Heart right ventricle (tissue), 16 donors: Measurements from ENCODE around the gene NR2F1. TPM values are rescaled to one million over a fixed set of nuclear protein-coding genes. Genes with fewer than 3 reads are reported as not detected.

Experiments used
- ATAC-seq, 8 donors: fragments of 200-7000 bp; cut with Tn5 transposase; one replicate each; pipeline ENCODE4 v1.9.1; 2020; ENCODE audit warnings: mild to moderate bottlenecking in 8 of 8, moderate library complexity in 8 of 8, moderate number of reproducible peaks in 1 of 8
- DNase-seq, 2 donors: peaks; one replicate each; pipeline ENCODE4 v3.0.0-alpha.2; 2020
- H3K27ac ChIP-seq, 10 donors: fragments of 200-600 bp; sonication (generic) in 2 of 10; one replicate each; pipeline versions ENCODE4 v1.5.0 to v1.8.0; 2020 to 2022; ENCODE audit warnings: mild to moderate bottlenecking in 3 of 10
- H3K27me3 ChIP-seq, 7 donors: fragments of 200-600 bp; one replicate each; pipeline ENCODE4 v1.8.0; 2021 to 2022; ENCODE audit warnings: mild to moderate bottlenecking in 2 of 7
- H3K36me3 ChIP-seq, 9 donors: fragments of 200-600 bp; sonication (generic) in 1 of 9; one replicate each; pipeline versions ENCODE4 v1.5.0 to v1.8.0; 2020 to 2022; ENCODE audit warnings: mild to moderate bottlenecking in 2 of 9
- H3K4me1 ChIP-seq, 9 donors: fragments of 200-600 bp; sonication (generic) in 1 of 9; one replicate each; pipeline versions ENCODE4 v1.5.0 to v1.8.0; 2020 to 2022; ENCODE audit warnings: mild to moderate bottlenecking in 4 of 9
- H3K4me3 ChIP-seq, 10 donors: fragments of 200-600 bp; sonication (generic) in 2 of 10; one replicate each; pipeline versions ENCODE4 v1.5.0 to v1.8.0; 2020 to 2022; ENCODE audit warnings: mild to moderate bottlenecking in 7 of 10, moderate library complexity in 2 of 10
- H3K9me3 ChIP-seq, 11 donors: fragments of 200-600 bp in 10 of 11; sonication (generic) in 2 of 11; one replicate each; pipeline versions ENCODE4 v1.5.0 to v1.8.0; 2013 to 2022; ENCODE audit warnings: mild to moderate bottlenecking in 2 of 11, control low read depth in 1 of 11, moderate library complexity in 1 of 11
- CTCF ChIP-seq, 9 donors: fragments of 200-600 bp; sonication (generic) in 2 of 9; IDR thresholded peaks; one replicate each; pipeline versions ENCODE4 v1.5.0 to v1.8.0; 2021 to 2022; ENCODE audit warnings: antibody characterized with exemption in 9 of 9, mild to moderate bottlenecking in 5 of 9, moderate library complexity in 1 of 9
- WGBS, 2 donors: extraction: QIAGEN DNeasy Blood & Tissue Kit; methylation state at CpG; one replicate each; pipeline ENCODE4 v1.1.7; 2013; ENCODE audit warnings: inconsistent platforms in 1 of 2; 5-methylcytosine and 5-hydroxymethylcytosine counted together
- intact Hi-C, 10 donors: fragments of 100-400 bp; cut with DNase I; formaldehyde crosslinking; loops; one replicate each; pipeline versions ENCODE4 v1.11.1 to v1.14.2; 2022
- polyA plus RNA-seq, 2 donors: library from polyadenylated mRNA; stranded (reverse); fragments of 200-250 nt; gene quantifications; one replicate each; pipeline ENCODE4 v1.2.3, GENCODE V29; 2013
- total RNA-seq, 10 donors: library from RNA; stranded (reverse); fragmentation: NEBNext Ultra II Directional in 3 of 10; extraction: Animal tissue kit (Norgen Biotek cat#: 25700) in 3 of 10; gene quantifications; one replicate each; pipeline versions ENCODE4 v1.2.1 to v1.2.4, GENCODE V29; 2021 to 2023
- donor health status: Arrhythmogenic right ventricular cardiomyopathy.
- donor health status: ischemic (EF 13 %, LVEDD 7.1; RV severe dilation, severe dysfunction).
- donor health status: healthy with polysubstance abuse.
- donor health status: DM: no; HTN: yes; CAD: no.
- donor health status: DM: no; HTN: no; CAD: no.
- donor health status: ischemic (EF 25% LVEDD 6.9; RV normal size, moderate dysfunction).
- donor health status: ischemic (EF 25% LVEDD 5.7; RV mildly dilated, moderate dysfunction).
- donor health status: healthy.
- donor health status: DM: yes; HTN: yes; CAD: no.
- donor health status: Ischemic cardiomyopathy.
- donor health status: ischemic (EF 35%, LVEDD 5.7; RV mildly dilated, moderate dysfunction).
- donor health status: nonischemic (EF 11% LVEDD 7.7; RV severe dilation, severe dysfunction).
- donor health status: DM: yes; HTN: yes; CAD: no.
- donor health status: PGD.
- donor health status: ischemic (EF 29% LVEDD 5.4; RV normal size, mild dysfunction).
- donor health status: nonischemic (EF 23%, LVEDD 6.1; RV moderate dilation, normal function).

NR2F1 gene
- total and polyA plus RNA-seq, 12 donors = 0.27 to 2.4 (median 0.92) TPM

GRCh38 chr5:93623153-93623552, 40.1 kb downstream of the NR2F1 start:
- H3K36me3 ChIP-seq = no peaks in the 10 kb centered on the region
- peaks cover 0 to 20% (median 7%) of the 10 kb centered on the region in 9 donors for H3K4me1 ChIP-seq
- 78 to 87% methylated on average over 4 of the region's 4 CpGs for WGBS, 2 donors
- no peak for DNase-seq
- H3K27ac ChIP-seq = no peak overlapping the region
- no peak for ATAC-seq
- peaks cover 0 to 29% (median 0%) of the 10 kb centered on the region in 7 donors for H3K27me3 ChIP-seq
- intact Hi-C loops = no loop called here
- H3K9me3 ChIP-seq = no peaks in the 10 kb centered on the region
- TF ChIP-seq CTCF (IDR thresholded peaks at IDR 0.05) = no peak
- no peak overlapping the region for H3K4me3 ChIP-seq

- peaks cover 0 to 10% (median 0%) of the 10 kb centered on the region in 7 donors for H3K27me3 ChIP-seq
- no peaks in the 10 kb centered on the region for H3K9me3 ChIP-seq
- intact Hi-C loops = no loop called here
- peaks cover 0 to 8% (median 5%) of the 10 kb centered on the region in 9 donors for H3K4me1 ChIP-seq
- DNase-seq = no peak
- H3K27ac ChIP-seq = no peak overlapping the region
- TF ChIP-seq CTCF (IDR thresholded peaks at IDR 0.05) = no peak
- no peaks in the 10 kb centered on the region for H3K36me3 ChIP-seq
- no peak overlapping the region for H3K4me3 ChIP-seq
- ATAC-seq = no peak
Observed at GRCh38 chr5:93626801-93627200, 43.8 kb downstream of the NR2F1 start.

- DNase-seq = no peak
- H3K4me1 ChIP-seq = no peaks in the 10 kb centered on the region
- H3K27me3 ChIP-seq = no peaks in the 10 kb centered on the region
- H3K27ac ChIP-seq = no peak overlapping the region
- no peaks in the 10 kb centered on the region for H3K9me3 ChIP-seq
- intact Hi-C loops = no loop called here
- 85 to 87% methylated on average over 4 of the region's 4 CpGs for WGBS, 2 donors
- no peak for ATAC-seq
- H3K36me3 ChIP-seq = no peaks in the 10 kb centered on the region
- H3K4me3 ChIP-seq = no peak overlapping the region
- no peak for TF ChIP-seq CTCF (IDR thresholded peaks at IDR 0.05)
Observed at GRCh38 chr5:93632327-93632726, 49.3 kb downstream of the NR2F1 start.

- no peak for TF ChIP-seq CTCF (IDR thresholded peaks at IDR 0.05)
- H3K27ac ChIP-seq = no peak overlapping the region
- intact Hi-C loops = no loop called here
- ATAC-seq = no peak
- H3K4me1 ChIP-seq = no peaks in the 10 kb centered on the region
- no peaks in the 10 kb centered on the region for H3K36me3 ChIP-seq
- no peaks in the 10 kb centered on the region for H3K9me3 ChIP-seq
- no peak for DNase-seq
- no peaks in the 10 kb centered on the region for H3K27me3 ChIP-seq
- no peak overlapping the region for H3K4me3 ChIP-seq
Observed at GRCh38 chr5:93635991-93636390, 53.0 kb downstream of the NR2F1 start.

- intact Hi-C loops = no loop called here
- WGBS, 2 donors = 79 to 80% methylated on average over 1 of the region's 1 CpG
- DNase-seq = no peak
- Histone ChIP-seq H3K27ac (no peak overlapping the region), H3K4me3 (no peak overlapping the region), H3K27me3 (no peaks in the 10 kb centered on the region), H3K4me1 (no peaks in the 10 kb centered on the region), H3K9me3 (no peaks in the 10 kb centered on the region), H3K36me3 (no peaks in the 10 kb centered on the region)
- no peak for ATAC-seq
- TF ChIP-seq CTCF (IDR thresholded peaks at IDR 0.05) = no peak
Observed at GRCh38 chr5:93636837-93637236, 53.8 kb downstream of the NR2F1 start.
